Measurements from ENCODE around the gene NDUFAF2.

The NDUFAF2 gene

DNA sequence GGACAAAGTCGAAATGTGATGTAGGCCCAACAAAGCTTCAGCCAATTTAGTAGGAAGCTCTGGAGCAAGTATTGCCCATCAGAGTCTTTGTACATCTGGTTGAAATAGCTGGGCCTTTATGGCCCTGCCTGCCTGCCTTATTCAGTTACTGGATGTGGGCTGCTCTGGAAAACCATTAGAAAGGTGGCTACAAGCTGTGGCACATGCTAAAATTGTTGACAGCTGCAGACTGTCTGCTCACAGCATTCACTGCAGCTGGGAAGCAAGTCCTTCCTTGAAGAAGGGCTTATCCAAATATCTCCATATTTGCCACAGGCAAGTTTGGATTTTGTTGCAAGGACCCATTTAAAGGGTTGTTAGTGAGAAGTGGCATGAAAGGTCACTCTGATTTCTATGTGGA is 192.8 kb downstream of the NDUFAF2 start:
- no peak for DNase-seq

DNA sequence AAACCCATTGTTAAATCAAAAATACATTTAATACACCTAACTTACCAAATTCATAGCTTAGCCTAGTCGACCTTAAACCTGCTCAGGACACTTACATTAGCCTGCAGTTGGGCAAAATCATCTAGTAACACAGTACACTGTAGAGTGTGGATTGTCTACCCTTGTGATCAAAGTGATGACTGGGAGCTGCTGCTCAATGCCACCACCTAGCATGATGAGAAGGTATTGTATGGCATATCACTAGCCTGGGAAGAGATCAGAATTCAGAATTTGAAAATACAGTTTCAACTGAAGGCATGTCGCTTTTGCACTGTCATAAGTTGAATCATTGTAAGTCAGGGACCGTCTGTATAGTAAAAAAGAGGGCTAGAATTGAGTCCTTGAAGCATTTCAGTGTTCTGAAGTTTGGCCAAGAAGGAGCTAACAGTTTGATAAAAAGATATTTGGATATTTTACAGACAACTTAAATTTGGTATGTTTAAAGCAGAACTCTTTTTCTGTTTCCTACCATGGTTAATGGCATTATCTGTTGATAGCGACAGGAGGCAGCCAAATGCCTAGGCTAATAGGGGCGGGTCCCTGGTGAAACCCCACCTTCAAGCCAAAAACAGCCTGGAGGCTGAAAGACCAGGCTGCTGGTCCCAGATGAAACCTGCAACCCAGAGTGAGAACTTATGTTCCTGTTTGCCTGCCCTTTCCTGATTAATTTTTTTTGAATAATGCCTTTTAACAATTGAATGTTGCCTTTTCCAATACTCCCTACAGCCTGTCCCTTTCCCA is 194.3 kb downstream of the NDUFAF2 start:
- DNase-seq, result no peak

DNA sequence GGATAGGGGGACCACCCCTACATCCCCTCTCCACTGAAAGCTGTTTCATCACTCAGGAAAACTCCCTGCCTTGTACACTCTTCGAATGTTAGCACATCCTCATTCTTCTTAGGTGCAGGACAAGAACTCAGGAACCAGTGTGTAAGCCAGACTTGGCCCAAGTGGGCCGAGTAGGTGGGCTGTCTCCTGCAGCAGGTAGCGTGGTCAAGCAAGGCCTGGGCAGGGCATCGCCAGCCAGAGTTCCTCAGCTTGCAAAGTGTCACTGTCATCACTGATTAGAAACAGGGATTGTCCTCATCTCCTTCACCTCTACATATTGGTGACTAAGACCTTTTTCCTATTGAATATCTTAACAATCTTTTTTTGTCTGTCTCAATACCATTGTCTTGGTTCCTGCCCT is 194.9 kb downstream of the NDUFAF2 start:
- DNase-seq, result no peak

DNA sequence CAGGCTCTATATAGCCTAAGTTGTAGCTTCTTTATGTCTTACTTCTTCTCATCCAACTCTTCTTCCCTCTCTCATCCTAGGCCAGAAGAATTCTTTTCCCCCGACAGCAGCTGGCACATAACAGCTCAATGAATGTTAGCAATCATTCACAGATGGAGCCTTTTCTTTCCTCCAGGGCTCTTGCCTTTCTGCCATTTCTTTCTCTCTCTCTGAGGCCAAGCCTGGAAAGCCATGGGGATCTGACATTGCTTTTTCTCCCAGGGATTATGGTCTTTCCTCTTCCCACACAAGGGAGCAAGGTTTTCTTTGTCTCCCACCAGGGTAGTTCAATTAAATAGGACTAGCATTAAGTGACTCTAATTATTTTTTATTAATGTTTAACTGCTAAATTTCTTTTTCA is 196.8 kb downstream of the NDUFAF2 start:
- no peak for DNase-seq

DNA sequence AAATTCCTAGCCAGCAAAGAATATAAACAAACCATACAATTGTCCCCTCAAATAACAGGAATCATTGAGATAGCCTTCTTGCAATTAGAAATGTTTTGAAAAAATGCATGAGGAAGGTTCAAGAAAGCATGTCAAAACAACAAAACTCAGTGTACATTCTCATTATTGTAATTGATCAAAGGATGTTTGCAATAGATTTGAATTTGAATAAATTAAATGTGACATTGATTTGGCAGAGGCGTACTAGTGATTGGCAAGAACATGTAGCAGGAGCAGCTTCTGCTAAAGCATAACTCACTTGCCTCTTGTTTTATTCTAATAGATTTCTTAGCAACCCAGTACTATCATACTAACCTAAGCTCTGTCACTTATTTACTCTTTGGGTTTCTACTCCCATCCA is 197.4 kb downstream of the NDUFAF2 start:
- no peak for DNase-seq

DNA sequence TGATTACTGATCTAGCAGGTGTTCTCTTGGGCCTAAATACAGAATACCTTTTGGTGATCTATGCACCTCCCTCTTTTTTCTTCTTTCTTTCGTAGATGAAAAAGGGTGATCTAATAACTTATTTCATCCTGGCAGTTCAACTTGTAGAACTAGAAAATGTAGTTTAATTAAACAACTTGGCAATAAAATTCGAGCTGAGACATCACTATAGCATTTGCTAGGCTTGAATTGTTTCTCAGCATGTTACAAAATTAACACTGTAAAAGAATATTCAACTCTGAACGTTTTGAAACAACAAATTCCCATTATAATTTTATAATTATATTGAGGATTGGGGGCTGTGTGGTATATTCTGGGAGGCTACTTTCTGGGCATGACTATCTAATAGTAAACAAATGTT is 197.8 kb downstream of the NDUFAF2 start:
- DNase-seq, result no peak

DNA sequence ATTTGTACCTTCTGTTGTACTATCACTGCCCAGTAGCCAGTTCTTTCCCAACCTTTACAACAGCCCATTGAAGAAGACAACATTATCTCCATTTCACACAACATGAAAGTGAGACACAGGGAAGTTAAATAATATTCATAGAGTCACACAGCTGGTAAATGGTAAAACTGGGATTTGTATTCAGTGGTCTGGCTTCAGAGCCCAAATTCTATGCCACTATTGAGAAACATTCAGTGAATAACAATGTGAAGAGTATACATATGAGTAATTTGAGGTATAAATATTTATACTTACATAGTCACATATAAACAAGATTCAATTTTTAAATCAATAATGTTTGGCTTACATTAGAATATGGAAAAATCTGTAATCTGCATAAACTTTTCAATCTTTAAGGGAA is 203.5 kb downstream of the NDUFAF2 start:
- DNase-seq, result no peak

DNA sequence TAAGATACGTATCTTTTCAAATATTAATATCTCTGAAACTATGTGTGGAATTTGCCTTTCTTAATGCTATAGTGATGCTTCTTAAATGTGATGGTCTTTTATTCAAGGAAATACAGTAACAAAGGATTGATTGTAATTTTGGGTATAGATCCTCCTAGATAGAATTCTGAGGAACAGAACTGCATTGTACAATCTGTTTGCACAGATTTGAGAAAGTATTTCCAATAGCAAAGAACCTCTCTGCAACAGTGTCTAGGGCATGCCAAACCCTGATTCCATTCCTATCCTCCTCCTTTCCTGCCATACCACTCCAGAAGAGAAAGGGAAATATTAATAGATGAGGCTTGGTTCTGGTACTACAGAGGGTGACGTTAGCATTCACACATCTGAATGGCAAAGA is 206.9 kb downstream of the NDUFAF2 start:
- DNase-seq, result no peak

DNA sequence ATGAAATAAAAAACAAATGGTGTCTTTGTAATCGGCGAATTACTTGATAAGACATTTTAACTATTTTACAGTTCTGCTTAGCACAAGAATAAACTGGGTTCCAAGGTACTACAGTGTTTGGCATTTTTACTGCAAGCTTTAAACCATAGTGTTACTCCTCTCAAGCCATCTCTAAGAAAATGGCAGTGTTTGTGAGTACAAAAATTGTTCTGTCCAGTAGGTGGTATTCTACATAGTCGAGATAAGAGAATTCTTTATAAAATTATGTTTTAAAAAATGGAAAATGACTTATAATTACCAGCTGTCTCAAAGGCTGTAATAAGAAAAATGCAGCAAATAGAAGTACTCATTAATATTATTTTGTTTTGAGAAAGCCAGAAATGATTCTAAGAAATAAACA is 214.1 kb downstream of the NDUFAF2 start:
- DNase-seq, result no peak

DNA sequence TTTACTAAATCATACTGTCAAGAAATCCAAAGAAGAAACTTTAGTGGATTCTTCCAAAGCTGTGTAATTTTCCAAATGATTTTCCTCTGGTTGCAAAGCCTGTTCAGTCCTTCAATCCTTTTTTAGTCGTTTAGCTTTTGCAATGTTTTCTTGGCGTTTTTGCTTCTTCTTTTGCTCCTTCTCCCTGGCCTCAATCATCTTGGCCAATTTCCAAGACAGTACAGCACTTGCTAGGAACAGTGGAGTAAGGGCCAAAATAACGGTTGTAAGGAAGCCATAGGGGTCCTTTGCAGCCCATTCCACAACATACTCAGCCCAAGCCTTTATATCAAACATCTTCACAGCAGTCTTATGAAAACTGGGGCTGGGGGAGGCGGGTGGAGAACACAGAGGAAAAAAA is 214.8 kb downstream of the NDUFAF2 start:
- no peak for DNase-seq

DNA sequence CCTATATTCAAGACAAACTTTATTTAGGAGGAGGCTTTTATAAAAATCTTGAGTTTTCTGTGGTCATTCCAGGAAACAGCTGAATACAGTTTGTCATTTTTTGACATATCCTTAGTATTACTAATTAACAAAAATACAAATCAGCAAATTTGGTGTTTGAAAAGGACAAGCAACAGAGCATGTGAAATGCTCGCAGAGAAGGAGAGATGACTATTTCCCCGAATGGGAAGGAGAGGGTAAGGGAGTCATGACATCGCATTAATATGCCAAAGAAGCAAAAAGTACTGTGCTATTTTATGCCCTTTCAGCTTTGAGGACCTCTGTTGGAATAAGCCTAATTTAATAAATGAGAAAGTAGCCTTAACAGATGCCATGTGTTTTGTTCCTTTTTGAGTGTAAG is 215.5 kb downstream of the NDUFAF2 start:
- no peak for DNase-seq

DNA sequence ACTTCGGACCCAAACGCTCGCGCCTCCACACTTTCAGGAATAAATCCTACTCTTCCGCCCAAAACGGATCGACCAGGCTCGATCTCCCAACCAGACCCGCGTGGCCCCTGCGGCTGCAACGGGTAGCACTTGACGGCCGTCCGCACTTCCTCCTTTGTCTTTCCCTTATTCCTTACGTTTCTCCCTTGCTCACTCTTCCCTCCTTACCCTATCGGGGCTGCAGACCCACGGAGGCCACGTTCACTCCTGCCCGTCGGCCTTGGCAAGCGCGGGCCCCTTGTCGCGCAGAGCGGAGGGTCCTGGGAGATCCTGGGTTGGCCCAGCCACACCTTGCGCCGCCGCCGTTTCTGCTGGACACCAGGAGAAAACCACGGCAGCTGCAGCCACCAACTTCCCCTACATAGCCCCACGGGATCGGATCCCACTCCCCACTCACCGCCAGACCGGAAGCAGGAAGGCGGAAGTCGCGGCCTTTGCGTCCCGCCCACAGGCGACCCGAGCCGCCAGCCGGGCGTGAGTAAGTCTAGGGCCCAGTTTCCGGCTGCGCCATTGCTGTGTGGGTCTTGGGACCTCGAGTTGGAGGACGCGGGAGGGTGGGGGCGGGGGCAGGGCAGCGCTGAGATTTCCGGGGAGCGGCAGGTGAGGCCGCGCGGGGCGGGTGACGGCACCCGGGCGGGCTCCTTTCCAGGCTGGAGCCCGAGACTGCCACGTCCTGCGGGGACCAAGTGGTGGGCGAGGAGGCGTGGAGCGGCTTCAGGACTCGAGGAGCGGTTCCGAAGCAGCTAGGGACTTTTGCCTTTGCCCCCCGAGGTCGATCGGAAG is 217.2 kb downstream of the NDUFAF2 start, which contains the start of gene SMIM15:
SMIM15 (minus strand) TSS at position 459 of the 822 bp plus-strand sequence. CDS start 2,297 bp downstream, outside the sequence.
- DNase-seq, result peak; percentile 73 to 78

DNA sequence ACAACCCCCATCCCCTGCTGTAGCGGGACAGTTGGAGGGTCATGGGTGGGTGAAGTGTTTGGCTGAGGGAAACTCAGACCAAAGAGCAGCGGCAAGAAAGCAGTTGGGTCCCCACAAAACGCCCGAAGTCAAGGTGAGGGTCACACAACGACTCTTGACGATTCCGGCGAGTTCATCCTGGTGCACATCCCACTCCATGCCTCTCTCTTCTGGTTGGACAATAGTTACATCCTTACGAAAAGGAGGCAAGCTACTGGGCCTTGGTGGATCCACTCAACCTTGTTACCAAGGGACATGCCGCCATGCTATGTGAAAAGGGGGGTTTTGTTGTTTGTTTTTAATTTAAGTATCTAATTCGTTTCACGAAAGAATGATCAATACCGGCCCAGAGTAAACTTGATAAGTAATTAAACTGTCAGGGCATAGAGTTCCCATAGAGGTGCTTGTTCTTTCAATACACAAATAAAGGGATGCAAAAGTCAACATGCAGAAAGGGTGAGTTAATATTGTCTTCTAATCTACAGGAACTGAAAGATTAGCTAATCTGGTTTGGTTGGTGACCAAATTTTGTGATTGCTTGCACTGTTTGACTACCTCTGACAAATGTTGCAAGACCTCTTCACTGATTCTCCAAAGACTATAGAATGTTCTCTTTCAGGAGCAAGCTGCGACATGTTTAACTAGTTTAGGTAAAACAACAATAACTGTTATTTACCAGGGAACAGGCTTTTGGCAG is 218.0 kb downstream of the NDUFAF2 start:
- DNase-seq, result no peak

DNA sequence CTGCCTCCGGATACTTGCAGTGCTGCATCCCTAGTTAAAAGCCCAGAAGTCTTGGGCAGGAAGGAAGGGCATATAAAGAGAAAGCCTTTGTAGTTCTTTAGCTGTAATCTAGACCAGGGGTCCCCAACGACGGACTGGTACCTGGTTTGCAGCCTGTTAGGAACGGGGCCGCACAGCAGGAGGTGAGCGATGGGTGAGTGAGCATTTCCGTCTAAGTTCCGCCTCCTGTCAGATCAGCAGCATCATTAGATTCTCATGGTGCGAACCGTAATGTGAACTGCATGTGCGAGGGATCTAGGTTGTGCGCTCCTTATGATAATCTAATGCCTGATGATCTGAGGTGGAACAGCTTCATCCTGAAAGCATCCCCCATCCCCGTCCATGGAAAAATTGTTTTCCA is 218.9 kb downstream of the NDUFAF2 start:
- DNase-seq, result no peak

DNA sequence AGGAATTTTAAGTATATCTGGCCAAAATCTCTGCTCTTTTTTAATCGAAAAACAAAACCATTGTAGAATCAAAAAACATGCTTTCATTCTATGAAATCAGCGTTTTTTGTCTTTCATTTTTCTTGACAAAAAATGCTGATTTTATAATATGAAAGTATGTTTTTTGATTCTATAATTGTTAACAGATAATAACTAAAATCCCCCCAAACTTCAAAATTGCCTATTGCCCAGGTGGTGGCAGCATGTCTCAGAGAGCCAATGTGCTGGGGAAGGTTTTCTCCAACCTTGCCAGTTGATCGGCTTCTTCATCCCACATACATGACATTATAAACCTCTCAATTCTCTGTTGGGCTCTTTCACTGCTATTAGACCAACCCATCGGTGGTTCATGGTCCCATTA is 222.4 kb downstream of the NDUFAF2 start:
- no peak for DNase-seq

DNA sequence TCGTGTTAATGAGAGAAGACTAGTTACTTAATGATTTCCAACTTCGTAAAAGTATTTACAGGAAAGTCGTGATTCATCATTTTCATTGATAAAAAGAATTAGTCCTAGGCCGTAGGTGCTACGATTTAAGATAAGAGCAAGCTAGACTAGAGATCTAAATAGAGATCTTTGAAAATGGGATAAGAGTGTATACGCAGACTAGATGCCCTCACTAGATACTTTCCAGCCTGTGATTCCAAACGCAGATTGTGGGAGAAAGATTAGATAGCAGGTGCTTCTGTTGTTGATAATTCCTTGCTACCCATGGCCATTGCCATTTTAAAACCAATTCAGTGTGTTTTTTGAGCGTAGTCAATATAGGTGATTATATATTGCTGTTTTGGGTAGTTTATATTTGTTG is 223.9 kb downstream of the NDUFAF2 start:
- no peak for DNase-seq

DNA sequence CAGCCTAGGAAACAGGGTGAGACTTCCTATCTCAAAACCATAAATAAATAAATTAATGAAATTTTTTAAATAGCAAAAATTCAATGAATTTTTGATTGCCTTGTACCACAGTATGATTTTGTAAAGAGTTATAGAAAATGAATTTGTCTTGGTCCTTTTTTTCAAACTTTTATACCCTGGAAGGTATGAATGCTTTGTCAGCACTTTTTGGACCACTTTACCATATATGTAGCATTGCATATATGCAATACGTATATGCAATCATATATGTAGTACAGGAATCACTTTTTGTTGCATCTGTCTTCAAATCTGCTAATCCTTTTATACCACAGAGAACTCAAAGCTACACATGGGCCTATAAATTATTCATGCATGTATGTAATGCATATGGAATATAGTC is 226.5 kb downstream of the NDUFAF2 start:
- DNase-seq, result no peak

DNA sequence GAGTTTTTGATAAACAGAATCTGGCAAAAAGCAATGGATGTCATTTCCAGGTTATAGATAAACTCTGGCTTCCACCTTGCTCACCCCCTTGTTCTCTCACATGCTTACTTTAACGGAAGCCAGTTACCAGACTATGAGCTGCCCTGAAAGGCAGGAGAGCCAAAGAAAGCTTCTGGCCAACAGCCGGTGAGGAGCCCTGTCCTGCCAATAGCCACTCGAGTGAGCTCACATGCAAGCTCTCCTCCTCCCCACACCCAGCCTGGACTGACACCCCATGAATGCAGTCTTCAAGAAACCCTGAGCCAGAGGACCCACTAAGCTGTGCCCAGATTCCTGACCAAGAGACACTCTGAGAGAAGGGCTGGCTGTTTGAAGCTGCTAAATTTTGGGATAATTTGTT is 231.6 kb downstream of the NDUFAF2 start:
- no peak for DNase-seq

DNA sequence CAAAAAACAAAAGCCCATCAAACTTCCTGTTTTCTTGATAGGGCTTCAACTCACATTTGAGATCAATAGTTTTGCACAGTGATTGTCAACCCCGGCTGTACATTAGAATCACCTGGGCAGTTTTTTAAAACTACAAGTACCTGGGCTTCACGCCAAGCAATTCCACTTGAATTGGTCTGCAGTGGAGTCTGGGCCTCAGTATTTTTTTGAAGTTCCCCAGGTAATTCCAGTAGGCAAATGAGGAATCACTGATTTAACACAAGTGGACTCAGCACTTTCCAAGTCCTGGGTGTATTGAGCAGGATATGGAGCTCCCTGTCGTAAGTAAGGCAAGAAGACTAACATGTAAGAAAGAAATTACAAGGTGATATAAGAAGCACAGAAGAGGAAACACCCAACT is 232.1 kb downstream of the NDUFAF2 start:
- DNase-seq, result no peak

DNA sequence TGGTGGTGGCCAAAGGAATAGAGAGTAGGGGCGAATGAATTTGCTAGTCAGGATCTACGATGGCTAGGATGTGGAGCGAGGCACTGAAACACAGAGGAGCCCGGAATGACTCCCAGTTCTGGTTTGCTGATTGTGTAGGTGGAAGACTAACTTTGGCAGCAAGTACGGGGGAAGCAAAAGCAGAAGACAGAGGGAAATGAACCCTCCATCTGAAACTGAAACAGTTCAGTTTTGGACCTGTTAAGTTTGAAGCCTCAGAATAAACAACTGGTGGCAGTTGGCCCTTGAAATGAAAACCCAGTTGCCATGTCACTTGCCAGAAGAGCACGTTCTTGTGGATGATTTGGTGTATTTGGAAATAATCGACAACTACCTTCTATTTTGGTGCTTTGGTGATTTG is 232.7 kb downstream of the NDUFAF2 start:
- DNase-seq, result no peak

DNA sequence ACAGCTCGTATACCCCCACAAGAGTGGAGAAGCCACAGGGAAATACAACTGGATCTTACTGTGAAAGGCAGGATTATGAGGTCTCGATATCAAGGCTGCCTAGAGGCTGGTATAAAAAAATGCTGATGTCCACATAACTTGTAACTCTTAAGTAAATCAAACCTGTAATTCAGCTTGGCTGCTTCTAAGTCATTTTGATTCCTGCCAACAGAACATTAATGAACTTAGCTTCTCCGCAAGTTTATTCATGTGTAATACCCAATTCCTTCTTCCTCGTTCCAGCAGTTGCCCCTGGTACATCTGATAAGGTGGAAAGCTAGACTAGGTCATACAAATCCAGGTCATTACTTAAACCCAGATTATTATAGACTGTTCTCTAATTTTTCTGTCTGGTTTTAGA is 233.7 kb downstream of the NDUFAF2 start:
- no peak for DNase-seq

DNA sequence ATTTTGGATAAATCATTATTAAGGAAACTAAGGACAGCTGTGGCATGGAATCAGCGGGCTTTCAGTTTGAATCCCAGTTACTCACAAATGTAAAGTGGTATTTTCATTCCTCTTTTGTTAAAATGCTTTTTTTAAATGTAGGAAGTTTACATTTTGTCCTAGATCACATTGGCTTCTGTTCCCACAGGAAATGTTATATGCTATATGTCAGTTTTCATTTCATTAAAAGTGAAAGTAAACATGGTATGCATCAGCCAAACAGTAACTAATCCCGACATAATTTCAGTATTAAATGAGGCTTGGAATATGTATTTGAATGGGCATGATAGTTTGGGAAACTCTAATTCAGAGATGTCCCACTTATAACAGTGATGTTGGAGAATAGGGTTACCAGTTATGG is 235.9 kb downstream of the NDUFAF2 start:
- DNase-seq, result no peak

DNA sequence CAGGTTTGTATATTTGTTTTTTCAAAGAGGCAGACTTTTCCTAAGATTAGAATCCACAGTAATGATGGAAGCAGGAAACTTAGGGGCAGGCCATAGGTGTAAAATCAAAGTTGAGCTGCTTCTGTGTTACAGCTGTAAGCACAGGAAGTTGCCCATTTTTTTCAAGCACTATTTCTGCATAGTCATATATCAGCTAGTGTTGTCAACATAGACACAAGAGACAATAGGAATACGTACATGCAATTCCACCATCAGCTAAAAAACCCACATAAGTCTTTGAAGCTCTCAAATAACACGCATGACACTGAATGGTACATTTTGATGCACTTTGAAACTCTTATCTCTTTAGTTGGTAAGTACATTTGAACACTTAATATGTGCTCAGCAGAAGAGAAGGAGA is 237.4 kb downstream of the NDUFAF2 start:
- no peak for DNase-seq

DNA sequence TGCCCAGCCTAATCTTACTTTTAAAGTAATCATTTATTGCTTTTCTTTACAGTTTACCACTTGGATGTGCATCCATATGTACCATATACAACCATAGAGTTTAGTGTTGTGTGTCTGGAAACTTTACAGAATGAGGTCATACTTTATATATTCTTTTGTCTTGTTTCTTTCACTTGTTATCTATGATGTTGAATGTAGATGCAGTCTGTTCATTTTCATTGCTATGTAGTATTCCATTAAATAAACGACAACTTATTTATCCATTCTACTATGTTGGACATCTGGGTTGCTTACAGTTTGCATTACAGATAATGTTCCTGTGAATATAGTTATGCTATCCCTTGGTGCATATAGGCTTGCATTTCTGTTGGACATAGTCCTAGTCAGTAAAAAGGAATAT is 238.5 kb downstream of the NDUFAF2 start:
- no peak for DNase-seq

Data from stimulated activated CD4-positive, alpha-beta T cell treated with anti-CD3 and anti-CD28 coated beads, Interleukin-2, amount 100 ng/mL, for 48 hours (primary cell).